Stimulated activated CD8-positive, alpha-beta memory T cell treated with anti-CD3 and anti-CD28 coated beads, Interleukin-15, amount 100 ng/mL, for 24 hours (primary cell): ENCODE data around the gene CEP70.
"Not testable (repeated sequence)": the region's sequence is repeated elsewhere in the genome, so short reads cannot be mapped to it uniquely, and the experiment has no call there.

Experiments used
- DNase-seq: peaks from one replicate; pipeline ENCODE4 v3.0.0-alpha.2; 2020; ENCODE audit warnings: low read depth

The CEP70 gene, protein sequence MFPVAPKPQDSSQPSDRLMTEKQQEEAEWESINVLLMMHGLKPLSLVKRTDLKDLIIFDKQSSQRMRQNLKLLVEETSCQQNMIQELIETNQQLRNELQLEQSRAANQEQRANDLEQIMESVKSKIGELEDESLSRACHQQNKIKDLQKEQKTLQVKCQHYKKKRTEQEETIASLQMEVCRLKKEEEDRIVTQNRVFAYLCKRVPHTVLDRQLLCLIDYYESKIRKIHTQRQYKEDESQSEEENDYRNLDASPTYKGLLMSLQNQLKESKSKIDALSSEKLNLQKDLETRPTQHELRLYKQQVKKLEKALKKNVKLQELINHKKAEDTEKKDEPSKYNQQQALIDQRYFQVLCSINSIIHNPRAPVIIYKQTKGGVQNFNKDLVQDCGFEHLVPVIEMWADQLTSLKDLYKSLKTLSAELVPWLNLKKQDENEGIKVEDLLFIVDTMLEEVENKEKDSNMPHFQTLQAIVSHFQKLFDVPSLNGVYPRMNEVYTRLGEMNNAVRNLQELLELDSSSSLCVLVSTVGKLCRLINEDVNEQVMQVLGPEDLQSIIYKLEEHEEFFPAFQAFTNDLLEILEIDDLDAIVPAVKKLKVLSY

DNA sequence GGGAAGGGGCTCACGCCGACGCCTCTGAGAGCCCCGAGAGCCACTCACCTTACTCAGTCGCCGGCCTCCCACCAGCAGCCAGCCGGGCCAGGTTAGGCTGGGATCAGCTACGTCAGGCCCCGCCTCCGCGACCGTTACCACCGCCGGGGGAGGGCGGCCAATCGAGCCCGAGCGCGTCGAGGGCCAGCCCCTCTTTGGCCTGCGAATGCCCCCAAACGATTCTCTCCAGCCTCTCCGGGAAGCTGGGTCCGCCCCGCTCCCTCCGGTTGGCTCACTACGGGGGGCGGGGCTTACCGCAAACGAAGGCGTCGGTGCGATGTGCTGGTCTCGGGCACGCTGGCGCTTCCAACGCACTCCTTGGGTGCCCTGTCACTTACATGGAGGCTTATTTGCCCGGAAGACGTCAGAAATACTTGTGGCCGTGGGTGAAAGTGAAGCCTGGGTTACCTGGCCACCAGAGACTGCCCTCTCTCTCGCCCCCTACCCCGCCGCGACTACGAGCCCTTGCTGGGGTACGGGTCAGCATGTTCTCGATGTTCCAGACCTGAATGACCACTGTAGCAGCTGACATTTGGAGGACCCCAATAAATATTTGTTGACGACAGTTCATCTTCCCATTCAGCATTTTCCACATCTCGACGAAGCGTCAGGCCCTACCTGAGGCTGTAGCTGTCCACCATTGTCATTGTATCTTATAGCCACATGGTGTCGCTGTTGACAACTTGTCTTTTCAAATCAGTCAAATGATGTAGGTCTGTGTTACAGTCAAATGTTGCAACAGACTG, at the start of gene CEP70:
Gene CEP70, minus strand, starts transcription at position 111 of the 785 bp plus-strand sequence. CDS start 21,333 bp downstream, outside the sequence.
- DNase-seq, result peak; percentile 67

DNA sequence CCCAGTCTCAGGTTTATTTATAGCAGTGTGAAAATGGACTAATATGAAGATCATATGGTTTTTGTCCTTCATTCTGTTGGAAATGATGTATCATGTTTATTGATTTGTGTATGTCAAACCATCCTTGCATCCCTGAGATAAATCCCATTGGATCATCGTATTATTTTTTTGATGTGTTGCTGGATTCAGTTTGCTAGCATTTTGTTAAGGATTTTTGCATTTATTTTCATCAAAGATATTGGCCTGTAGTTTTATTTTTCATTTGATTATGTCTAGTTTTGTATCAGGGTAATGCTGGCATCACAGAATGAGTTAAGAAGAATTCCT, 48.8 kb upstream of the CEP70 start:
- no peak for DNase-seq

DNA sequence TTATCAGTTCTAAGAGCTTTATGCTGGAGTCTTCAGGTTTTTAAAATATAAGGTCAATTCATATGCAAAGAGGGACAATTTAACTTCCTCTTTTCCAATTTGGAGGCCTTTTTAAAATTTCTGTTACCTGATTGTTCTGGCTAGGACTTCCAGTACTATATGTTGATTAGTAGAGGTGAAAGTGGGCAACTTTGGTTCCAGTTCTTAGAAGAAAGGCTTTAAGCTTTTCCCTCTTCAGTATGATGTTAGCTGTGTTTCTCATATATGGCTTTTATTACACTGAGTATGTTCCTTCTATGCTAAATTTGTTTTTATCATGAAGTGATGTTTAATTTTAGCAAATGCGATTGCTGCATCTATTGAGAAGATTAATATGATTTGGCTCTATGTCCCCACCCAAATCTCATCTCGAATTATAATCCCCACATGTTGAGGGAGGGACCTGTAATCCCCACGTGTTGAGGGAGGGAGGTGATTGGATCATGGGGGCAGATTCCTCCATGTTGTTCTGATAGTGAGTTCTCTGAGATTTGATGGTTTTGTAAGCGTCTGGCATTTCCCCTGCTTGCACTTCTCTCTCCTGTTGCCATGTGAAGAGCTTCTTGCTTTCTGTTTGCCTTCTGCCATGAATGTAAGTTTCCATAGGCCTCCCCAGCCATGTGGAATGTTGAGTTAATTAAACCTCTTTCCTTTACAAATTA, 48.3 kb upstream of the CEP70 start:
- no peak for DNase-seq

DNA sequence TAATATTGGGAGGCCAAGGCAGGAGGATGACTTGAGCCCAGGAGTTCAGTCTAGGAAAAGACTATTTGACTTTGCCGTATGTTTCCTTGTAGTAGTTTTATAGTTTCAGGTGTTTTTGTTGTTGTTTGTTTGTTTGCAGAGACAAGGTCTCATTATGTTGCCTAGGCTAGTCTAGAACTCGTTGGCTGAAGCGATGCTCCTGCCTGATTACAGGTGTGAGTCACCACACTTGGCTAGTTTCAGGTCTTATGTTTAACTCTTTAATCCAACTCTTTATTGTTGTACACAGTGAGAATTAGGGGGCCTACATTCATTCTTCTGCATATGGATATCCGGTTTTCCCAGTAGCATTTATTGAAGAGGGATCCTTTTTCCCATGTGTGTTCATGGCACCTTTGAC, 46.5 kb upstream of the CEP70 start:
- DNase-seq, result no peak

DNA sequence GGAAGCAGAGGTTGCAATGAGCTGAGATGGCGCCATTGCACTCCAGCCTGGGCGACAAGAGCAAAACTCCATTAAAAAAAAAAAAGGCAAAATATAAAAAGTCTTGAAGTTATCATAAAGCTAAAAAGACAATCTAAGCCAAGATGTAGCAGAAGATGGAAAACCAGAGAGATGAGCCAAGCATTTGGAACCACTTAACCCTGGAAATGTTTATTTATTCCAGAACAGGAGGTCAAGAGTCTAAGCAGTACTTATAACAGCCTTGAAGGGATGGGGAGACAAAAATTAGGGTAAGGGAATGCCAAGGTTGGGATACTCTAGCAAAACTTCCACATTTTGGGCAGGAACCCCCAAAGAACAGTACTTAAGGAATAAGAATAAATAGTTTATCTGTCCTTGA, 44.6 kb upstream of the CEP70 start:
- DNase-seq, result no peak

DNA sequence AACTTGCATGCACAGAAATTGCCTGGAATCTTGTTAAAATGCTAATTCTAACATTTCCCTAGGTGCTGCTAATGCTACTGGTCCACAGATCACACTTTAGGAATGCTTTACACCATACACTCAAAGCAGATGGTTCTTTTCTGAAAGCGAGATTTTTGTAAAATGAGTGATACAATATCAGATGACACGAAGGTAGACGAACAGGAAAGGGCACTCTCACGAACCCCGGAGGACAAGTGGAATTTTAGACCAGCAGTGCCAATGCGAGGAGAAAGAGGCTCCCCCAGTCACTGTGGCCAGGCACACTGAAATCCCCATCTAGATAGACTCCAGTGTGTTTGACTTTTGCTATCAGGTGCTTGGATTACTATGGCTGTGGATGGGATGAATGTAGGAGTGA, 35.5 kb upstream of the CEP70 start:
- no peak for DNase-seq

DNA sequence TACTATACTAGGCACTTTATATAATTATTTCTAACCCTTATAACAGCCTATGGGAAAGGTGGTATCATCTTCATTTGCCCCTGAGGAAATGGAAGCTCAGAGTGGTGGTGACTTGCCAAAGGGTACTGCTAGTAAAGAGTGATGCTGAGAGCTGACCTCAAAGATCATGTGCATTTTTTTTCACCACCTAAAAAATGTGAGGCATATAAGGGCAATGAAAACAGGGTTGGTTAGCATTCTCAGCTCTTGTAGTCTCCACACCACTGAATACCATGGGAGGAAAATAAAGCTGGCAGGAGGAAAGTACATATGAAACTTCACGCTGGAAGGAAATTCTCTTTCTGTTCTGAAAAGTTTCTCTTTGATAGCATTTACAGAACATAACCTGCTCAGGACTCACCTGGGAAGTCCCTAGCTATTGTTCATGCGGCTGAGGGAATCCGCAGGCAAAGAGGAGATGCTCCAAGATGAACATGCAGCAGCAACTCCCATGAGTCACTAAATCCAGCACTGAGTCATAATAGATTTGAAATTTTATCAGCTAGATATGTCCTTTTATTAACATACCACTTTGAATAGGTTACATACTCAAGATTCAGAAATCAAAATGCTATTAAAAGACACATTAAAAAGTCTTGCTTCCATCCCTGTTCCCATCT, 31.8 kb upstream of the CEP70 start:
- no peak for DNase-seq

DNA sequence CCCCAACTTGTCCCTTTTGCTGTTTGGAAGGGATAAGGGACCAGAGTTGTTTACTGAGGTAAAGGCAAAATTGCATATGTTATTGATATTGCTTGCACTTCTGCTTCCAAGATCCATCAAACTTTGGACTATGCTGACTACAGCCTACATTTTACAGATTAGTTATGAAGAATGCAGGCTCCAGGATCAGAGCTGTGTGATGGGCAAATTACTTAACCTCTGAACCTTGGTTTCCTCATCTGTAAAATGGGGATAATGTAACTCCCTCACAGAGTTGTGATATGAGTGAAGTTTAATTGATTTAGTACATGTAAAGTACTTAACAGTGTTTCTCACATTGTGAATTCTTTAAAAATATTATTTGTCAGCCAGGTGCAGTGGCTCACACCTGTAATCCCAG, 30.5 kb upstream of the CEP70 start:
- DNase-seq, result no peak

DNA sequence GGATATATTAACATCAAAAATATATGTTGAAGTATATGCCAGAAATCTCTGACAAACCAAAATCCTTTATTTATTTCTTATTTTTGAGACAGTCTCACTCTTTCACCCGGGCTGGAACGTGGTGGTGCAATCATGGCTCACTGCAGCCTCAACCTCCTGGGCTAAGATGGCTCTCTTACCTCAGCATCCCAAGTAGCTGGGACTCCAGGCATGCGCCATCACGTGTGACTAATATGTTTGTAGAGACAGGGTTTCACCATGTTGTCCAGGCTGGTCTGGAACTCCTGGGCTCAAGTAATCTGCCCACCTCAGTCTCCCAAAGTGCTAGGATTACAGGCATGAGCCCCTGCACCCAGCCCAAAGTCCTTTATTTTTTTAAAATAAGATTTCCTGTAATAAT, 26.4 kb upstream of the CEP70 start:
- DNase-seq, result no peak

DNA sequence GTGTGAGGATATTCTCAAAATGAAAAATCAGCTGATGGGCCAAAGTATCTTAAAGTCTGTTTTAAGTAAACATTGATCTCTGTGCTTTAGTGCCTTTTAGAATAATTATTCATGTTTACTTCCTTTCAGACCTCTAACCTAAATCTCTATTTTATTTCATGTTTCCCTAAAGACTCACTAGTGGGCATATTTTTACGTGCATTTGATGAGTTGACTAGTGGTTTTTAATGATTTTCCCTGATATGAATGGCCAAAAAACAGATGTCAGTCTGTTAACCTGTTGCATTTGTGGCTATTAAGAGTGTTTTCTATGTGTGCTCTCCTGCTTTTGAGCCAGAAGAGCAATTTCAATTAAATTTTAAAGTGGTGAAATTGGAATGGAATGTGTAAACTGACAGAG, 21.4 kb upstream of the CEP70 start:
- no peak for DNase-seq

DNA sequence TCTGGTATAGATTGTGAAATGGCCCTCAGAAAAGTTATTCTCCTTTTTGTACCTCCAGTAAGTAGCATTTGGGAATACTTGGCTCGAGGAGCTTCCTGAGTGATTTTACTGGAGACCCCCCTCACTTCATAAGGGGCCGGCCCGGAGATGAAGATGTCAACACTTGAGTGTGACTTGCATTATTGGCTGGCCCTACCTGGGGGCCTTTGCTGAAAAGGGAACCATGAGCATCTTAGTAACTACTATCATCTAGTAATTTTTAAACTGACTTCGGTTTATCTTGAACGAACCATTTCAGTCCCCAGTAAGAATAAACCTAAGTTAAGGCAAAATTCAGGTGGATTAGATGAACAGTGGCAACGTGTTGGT, 15.8 kb upstream of the CEP70 start:
- no peak for DNase-seq

DNA sequence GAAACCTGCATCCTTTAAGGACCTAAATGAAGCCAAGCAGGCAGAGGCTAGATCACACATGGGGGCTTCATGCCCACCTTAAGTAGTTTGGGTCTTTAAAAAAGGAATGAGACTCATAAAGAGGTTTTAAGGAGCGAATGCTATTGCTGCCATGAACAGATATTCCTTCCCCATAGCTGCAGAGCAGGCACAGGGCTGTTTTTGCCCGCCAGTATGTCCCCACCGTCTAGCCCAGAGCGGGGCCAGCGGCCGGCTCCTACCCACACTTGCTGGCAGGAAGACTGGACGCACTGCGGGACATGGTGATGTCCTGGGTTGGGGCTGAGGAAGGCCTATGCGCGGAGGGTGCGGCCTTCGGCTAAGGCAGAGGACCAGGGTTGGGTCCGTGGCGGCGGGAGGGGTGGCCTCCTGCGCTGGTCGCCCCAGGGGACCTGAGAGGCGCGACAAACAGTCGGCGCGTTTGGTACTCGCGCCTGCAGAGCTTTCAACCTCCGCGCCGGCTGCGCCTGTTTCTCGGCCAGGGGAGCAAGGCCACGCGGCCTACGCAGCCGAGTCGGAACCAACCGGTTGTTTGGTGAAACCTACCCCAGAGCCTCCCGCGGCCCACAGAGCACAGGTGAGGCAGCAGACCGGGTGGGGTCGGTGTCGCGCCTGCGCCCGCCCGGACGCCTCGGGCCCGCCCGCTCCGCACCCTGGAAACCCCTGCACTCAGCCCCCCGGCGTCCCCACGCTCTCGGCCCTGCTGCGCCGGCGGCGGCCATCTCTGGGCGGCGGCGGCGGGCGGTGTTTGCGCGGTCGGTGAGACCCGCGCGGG, 14.5 kb upstream of the CEP70 start, which contains the start of gene FAIM:
Gene FAIM, plus strand, starts transcription at position 450 of the 814 bp plus-strand sequence. CDS start 10,956 bp downstream, outside the sequence.
- peak; percentile 42 for DNase-seq

DNA sequence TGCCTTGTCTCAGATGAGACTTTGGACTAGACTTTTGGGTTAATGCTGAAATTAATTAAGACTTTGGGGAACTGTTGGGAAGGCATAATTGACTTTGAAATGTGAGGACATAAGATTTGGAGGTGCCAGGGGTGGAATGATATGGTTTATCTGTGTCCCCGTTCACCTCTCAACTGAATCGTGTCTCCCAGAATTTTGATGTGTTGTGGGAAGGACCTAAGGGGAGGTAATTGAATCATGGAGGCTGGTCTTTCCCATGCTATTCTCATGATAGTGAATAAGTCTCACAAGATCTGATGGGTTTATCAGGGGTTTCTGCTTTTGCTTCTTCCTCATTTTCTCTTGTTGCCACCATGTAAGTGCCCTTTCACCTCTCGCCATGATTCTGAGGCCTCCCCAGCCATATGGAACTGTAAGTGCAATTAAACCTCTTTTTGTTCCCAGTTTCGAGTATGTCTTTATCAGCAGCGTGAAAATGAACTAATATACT, 10.1 kb upstream of the CEP70 start:
- not testable (repeated sequence) for DNase-seq

DNA sequence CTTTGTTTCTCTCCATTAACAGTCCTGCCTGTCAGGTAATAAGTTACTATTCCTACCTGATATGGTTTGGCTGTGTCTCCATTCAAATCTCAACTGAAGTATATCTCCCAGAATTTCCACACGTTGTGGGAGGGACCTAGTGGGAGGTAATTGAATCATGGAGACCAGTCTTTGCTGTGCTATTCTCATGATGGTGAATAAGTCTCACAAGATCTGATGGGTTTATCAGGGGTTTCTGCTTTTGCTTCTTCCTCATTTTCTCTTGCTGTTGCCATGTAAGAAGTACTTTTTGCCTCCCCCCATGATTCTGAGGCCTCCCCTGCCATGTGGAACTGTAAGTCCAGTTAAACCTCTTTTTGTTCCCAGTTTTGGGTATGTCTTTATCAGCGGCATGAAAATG, 7.6 kb upstream of the CEP70 start:
- DNase-seq, result not testable (repeated sequence)

DNA sequence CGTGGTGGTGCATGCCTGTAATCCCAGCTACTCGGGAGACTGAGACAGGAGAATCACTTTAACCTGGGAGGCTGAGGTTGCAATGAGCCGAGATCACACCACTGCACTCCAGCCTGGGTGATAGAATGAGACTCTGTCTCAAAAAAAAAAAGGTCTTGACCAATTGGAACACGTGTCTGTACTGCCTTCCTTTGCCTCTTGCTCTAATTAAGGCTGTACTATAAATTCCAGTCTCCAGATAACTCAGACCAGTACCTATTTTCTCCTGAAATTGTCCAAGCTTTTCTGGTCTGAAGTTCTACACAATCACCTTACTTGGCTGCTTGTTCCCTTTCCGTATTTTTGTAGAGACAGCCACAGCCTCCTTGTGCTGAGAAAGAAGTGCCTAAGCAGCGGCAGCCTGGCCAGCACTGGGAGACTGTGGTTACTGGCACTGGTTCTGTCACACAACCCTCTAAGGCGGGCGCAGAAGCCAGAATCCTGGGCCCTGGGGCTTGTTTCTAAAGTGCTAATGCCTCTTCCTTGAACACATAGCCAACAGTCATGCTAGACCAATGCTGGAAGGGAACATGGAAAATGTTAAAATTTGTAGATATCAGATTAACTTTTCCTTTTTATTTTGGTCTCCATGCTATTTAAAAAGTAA, 6.2 kb upstream of the CEP70 start:
- no peak for DNase-seq

DNA sequence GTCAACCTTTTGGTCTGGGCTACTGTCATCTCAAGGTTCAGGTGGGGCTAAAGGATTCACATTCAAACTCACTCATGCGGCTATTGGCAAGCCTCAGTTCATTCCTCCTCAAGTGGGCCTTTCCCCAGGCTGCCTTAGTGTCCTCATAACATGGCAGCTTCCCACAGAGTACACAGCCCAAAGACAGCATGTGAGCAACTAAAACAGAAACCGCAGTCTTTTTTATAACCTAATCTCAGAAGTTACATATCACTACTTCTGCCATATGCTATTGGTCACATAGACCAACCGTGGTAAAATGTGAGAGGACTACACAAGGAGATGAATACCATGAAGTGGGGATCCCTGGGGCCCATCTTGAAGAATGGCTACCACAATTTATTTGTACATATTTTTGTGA, 4.5 kb upstream of the CEP70 start:
- DNase-seq, result no peak

DNA sequence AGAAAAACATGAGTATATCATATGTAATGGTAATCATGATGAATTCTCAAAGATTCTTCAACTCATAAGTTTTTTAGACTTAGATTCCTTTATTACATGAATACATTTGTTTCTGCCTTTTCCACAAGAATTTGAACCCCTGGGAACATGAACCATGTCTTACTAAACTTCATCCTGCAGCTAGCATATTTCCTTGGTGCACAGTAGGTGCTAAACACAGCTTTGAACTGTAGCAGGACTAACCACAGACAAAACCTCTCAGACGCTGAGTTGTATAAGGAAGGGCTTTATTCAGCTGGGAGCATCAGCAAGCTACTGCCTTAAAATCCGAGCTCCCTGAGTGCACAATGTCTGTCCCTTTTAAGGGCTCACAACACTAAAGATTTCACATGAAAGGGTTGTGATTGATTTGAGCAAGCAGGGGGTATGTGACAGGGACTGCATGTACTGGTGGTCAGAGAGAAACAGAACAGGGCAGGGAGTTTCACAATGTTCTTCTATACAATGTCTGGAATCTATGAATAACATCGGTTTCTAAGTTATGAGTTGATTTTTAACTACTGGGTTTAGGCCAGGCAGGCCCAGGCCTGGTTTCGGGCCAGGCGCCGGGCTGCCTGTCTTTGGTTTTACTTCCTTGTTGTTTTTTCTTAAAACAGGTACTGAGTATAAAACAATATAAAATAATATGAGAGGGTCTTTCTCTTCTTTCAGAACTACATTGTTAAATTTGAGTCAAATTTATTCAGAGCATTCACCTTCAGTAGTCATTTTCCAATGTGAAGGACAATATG, 3.3 kb upstream of the CEP70 start:
- DNase-seq, result not testable (repeated sequence)

DNA sequence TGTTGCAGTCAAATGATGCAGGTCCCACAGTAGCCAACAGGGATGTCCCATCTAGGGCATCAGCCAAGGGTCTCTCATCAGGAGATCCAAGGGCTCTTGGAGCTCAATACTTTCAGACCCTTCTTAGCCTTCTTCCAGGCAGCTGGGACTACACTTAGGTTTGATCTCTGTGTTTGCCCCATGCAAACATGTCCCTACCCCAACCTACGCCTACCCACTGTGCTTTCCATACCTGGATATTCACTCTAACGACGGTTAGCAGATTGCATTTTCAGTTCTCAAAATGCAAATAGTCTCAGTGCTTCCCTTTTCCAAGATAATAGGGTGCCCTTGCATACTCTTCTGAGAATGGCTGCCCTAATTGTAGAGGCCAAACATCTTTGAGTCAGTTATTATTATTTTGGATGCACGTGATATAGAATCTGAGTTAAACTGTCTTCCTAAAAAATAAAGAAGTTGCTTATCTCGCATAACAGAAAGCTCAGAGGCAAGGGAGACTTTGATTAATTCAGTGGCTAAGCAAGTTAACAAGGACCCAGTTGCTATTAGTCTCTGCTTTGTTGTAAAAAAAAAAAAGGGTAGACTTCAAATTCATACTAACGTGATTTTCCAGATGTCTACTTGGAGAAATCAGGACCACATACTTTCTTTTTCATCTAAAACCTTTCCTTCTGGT, 1.0 kb upstream of the CEP70 start:
- no peak for DNase-seq
